Measurements from ENCODE around the gene MMP21. TPM values are rescaled to one million over a fixed set of nuclear protein-coding genes. Genes with fewer than 3 reads are reported as not detected.

Gene MMP21
- total and polyA plus RNA-seq, 3 donors from 2014 or later, result 0.31 to 0.43 TPM; not detected in 1

DNA sequence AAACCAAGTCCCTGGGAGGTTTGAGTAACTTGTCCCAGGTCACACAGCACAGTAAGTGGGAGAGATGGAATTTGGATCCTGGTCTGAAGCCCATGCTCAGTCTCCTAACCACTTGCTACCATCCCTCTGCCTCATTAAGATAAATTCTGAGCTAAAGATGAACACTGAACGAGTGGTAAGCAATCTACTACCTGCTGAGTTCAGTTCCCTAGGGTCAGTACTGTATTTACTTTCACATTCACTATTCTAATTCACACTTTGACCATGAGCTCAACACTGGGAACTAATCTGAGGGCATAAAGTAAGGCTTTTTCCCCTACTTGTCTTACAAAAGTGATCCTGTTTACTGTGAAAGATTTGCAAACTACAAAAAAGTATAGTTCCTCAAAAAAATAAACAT lies 45.1 kb upstream of the MMP21 start:
- no peak for DNase-seq
- H3K27me3 ChIP-seq, result no peaks in the 10 kb centered on the region
- 56 to 78% methylated on average over 1 of the region's 1 CpG for WGBS, 2 donors
- no peaks in the 10 kb centered on the region for H3K9me3 ChIP-seq
- no peak for TF ChIP-seq POLR2A (IDR thresholded peaks at IDR 0.05)
- no peak overlapping the region for H3K4me3 ChIP-seq
- H3K36me3 ChIP-seq (ENCODE audit: low read depth, missing control alignments), result no peaks in the 10 kb centered on the region
- no peak overlapping the region for H3K27ac ChIP-seq
- H3K4me1 ChIP-seq, result peaks cover 17% of the 10 kb centered on the region
- intact Hi-C loops (cut with DNase I; ENCODE audit: low total_unique reads), result no loop called here

DNA sequence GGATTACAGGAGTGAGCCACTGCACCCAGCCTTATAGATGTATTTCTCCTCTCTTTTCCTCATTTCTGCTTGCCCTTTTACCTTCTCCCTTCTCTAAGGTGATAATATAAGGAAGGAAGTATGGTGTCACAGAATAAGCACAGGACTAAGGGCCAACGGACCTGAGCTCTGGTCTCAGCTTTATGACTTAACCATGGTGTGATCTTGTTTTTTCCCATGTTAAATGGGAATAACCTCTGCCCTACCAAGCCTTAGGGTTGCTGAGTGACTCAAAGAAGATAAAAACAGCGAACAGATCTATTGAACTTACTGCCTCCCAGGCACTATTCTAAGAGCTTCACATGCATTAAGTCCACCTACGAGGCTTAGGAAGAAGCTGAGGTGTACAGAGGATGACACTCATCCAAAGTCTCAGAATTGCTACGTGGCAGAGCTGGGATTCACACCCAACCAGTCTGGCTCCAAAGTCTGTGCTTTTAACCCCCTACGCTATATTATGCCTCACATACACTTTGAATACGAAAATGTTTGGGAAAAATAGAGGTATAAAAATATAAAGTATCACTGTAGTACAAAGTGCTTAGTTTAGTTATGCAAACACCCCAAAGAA lies 41.8 kb upstream of the MMP21 start:
- intact Hi-C loops (cut with DNase I; ENCODE audit: low total_unique reads), result no loop called here
- TF ChIP-seq, protein P1, sequence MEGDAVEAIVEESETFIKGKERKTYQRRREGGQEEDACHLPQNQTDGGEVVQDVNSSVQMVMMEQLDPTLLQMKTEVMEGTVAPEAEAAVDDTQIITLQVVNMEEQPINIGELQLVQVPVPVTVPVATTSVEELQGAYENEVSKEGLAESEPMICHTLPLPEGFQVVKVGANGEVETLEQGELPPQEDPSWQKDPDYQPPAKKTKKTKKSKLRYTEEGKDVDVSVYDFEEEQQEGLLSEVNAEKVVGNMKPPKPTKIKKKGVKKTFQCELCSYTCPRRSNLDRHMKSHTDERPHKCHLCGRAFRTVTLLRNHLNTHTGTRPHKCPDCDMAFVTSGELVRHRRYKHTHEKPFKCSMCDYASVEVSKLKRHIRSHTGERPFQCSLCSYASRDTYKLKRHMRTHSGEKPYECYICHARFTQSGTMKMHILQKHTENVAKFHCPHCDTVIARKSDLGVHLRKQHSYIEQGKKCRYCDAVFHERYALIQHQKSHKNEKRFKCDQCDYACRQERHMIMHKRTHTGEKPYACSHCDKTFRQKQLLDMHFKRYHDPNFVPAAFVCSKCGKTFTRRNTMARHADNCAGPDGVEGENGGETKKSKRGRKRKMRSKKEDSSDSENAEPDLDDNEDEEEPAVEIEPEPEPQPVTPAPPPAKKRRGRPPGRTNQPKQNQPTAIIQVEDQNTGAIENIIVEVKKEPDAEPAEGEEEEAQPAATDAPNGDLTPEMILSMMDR (IDR thresholded peaks at IDR 0.05), result no peak
- TF ChIP-seq POLR2A (IDR thresholded peaks at IDR 0.05), result no peak
- 88 to 94% methylated on average over 6 of the region's 6 CpGs for WGBS, 2 donors
- H3K9me3 ChIP-seq, result no peaks in the 10 kb centered on the region
- no peak for DNase-seq
- H3K36me3 ChIP-seq (ENCODE audit: low read depth, missing control alignments), result no peaks in the 10 kb centered on the region
- H3K4me3 ChIP-seq, result no peak overlapping the region
- H3K27ac ChIP-seq, result no peak overlapping the region
- H3K4me1 ChIP-seq, result peaks cover 7% of the 10 kb centered on the region
- H3K27me3 ChIP-seq, result no peaks in the 10 kb centered on the region

DNA sequence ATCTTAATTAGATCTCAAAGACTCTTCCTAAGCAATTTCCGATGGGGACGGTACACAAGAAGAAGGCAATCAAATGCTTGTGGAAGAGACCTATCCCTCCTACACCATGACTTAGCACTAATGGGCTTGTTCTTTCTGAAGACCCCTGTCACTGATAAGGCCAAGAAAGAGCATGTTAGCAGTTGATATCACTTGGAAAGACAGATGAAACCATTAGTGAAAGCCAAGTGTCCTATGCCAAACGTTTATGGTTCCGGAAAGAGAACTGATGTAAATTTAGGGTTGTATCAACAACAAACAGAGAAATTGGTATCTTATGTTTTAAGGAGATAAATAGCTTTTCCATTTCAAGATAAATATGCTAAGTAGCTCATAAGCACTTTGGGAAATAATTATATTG lies 40.9 kb upstream of the MMP21 start:
- Histone ChIP-seq H3K9me3 (no peaks in the 10 kb centered on the region), H3K27me3 (no peaks in the 10 kb centered on the region), H3K4me1 (no peaks in the 10 kb centered on the region), H3K36me3 (ENCODE audit: low read depth, missing control alignments) (no peaks in the 10 kb centered on the region), H3K27ac (no peak overlapping the region), H3K4me3 (no peak overlapping the region)
- TF ChIP-seq, protein P1 (IDR thresholded peaks at IDR 0.05), result no peak
- no peak for TF ChIP-seq POLR2A (IDR thresholded peaks at IDR 0.05)
- WGBS, 2 donors, result 84 to 87% methylated on average over 4 of the region's 4 CpGs
- no peak for DNase-seq
- intact Hi-C loops (cut with DNase I; ENCODE audit: low total_unique reads), result no loop called here

DNA sequence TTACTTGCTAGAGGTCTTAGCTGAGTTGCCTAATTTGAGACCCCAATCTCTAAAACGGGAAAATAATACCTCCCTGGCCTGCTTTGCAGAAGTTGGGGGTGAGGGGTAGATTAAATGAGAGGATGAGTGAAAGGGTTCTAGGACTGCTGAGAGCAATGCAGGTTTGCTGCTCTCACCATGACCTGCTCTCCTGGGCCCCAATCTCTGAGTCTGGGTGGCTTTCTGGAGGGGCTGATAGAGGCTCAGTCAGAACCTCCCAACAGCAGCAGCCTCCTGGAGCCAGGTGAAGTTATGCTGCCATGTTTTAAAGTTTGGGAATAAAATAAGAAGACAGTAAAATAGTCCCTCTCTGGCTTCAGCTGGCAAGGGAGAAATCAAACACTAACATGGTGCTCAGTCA lies 40.1 kb upstream of the MMP21 start:
- 0 to 56% methylated on average over 1 of the region's 1 CpG for WGBS, 2 donors
- H3K4me1 ChIP-seq, result no peaks in the 10 kb centered on the region
- DNase-seq, result no peak
- intact Hi-C loops (cut with DNase I; ENCODE audit: low total_unique reads), result no loop called here
- no peak overlapping the region for H3K27ac ChIP-seq
- H3K27me3 ChIP-seq, result no peaks in the 10 kb centered on the region
- no peaks in the 10 kb centered on the region for H3K9me3 ChIP-seq
- TF ChIP-seq, protein P1 (IDR thresholded peaks at IDR 0.05), result no peak
- TF ChIP-seq POLR2A (IDR thresholded peaks at IDR 0.05), result no peak
- no peaks in the 10 kb centered on the region for H3K36me3 ChIP-seq (ENCODE audit: low read depth, missing control alignments)
- H3K4me3 ChIP-seq, result no peak overlapping the region

DNA sequence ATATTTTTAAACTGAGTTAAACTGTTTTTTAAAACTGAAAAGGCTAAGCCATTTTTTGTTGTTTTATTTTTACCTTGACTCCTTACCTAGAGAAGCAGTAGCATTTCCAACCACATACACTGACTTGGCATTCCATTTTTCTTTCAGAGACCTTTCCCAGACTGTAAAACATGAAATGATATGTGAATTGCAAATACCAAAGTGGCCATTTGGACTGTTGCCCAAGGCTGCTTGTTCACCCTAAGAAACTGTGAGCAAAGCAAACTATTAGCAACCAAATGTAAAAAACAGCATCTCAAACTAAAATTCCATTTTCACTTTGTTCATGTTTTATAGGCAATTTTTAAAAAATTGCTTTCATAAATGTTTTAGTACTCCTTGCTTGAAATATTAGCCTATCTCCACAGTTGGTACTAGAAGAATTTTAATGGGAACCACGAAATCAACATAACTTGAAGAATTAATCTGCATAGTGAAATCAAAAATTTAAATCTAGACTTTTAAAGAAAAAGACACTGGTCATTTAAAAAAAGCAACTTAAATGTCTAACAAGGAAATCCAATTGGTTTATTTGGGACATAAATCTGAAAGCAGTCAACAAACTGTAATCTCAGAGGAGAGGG lies 36.6 kb upstream of the MMP21 start:
- Histone ChIP-seq H3K27me3 (no peaks in the 10 kb centered on the region), H3K27ac (no peak overlapping the region), H3K4me3 (no peak overlapping the region), H3K36me3 (ENCODE audit: low read depth, missing control alignments) (no peaks in the 10 kb centered on the region), H3K4me1 (no peaks in the 10 kb centered on the region), H3K9me3 (no peaks in the 10 kb centered on the region)
- 47 to 65% methylated on average over 1 of the region's 1 CpG for WGBS, 2 donors
- intact Hi-C loops (cut with DNase I; ENCODE audit: low total_unique reads), result no loop called here
- peak; percentile 54 for DNase-seq
- TF ChIP-seq, protein P1 (IDR thresholded peaks at IDR 0.05), result no peak
- TF ChIP-seq POLR2A (IDR thresholded peaks at IDR 0.05), result no peak
